ENCODE data around the gene KRTAP5-4. TPM values are rescaled to one million over a fixed set of nuclear protein-coding genes. Genes with fewer than 3 reads are reported as not detected.
"Not testable (repeated sequence)": the region's sequence is repeated elsewhere in the genome, so short reads cannot be mapped to it uniquely, and the experiment has no call there.

KRTAP5-4 gene
- total RNA-seq, 1 donor: not detected

GRCh38 chr11:1604711-1605110, 17.2 kb downstream of the KRTAP5-4 start:
- TF ChIP-seq CTCF (IDR thresholded peaks at IDR 0.05; ENCODE audit: insufficient read depth, low read depth, low read length): no peak
- no peak for DNase-seq (ENCODE audit: low read depth)
- no peak overlapping the region for H3K4me3 ChIP-seq (ENCODE audit: low read depth, low read length)

DNA sequence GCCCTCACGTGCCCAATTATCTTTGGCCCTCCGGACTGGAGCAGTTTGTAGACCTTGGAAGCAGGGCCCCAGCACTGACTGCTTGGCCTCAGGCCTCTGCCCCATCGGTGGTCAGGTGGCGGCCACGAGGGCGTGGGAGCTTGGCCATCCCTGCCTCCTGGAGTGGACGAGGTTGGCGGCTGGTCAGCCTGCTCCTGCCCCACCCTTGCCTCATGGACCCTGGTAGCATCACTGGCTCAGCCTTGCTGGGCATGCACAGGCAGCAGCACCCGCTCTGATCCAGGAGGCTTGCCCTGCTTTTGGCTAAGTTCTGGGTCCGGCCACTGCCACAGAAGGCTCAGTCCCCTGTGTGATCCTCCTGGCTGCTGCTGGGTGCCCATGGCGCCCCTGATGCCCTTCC, 17.8 kb downstream of the KRTAP5-4 start:
- no peak for TF ChIP-seq CTCF (IDR thresholded peaks at IDR 0.05; ENCODE audit: insufficient read depth, low read depth, low read length)
- no peak for DNase-seq (ENCODE audit: low read depth)
- no peak overlapping the region for H3K4me3 ChIP-seq (ENCODE audit: low read depth, low read length)

GRCh38 chr11:1603629-1604028, 18.3 kb downstream of the KRTAP5-4 start:
- TF ChIP-seq CTCF (IDR thresholded peaks at IDR 0.05; ENCODE audit: insufficient read depth, low read depth, low read length): no peak
- no peak for DNase-seq (ENCODE audit: low read depth)

GRCh38 chr11:1601663-1602062, 20.3 kb downstream of the KRTAP5-4 start:
- H3K4me3 ChIP-seq (ENCODE audit: low read depth, low read length): not testable (repeated sequence)

More at GRCh38 chr11:1603629-1604028, 18.3 kb downstream of the KRTAP5-4 start:
- H3K4me3 ChIP-seq (ENCODE audit: low read depth, low read length): no peak overlapping the region

GRCh38 chr11:1600626-1601025, 21.3 kb downstream of the KRTAP5-4 start:
- no peak for DNase-seq (ENCODE audit: low read depth)
- no peak overlapping the region for H3K4me3 ChIP-seq (ENCODE audit: low read depth, low read length)
- no peak for TF ChIP-seq CTCF (IDR thresholded peaks at IDR 0.05; ENCODE audit: insufficient read depth, low read depth, low read length)

More at GRCh38 chr11:1601663-1602062, 20.3 kb downstream of the KRTAP5-4 start:
- DNase-seq (ENCODE audit: low read depth): not testable (repeated sequence)

DNA sequence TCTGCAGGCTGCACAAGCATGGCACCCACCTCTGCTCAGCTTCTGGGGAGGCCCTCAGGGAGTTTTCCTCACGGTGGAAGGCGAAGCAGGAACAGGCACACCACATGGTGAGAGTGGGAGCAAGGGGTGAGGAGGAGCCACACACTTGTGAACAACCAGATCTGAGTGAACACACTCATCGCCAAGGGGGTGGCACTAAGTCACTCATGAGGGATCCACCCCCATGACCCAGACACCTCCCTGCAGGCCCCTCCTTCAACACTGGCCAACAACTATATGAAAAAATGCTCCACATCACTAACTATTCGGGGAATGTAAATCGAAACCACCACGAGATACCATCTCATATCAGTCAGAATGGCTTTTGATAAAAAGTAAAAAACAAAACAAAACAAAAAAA, 23.1 kb downstream of the KRTAP5-4 start:
- DNase-seq (ENCODE audit: low read depth): no peak
- no peak for TF ChIP-seq CTCF (IDR thresholded peaks at IDR 0.05; ENCODE audit: insufficient read depth, low read depth, low read length)
- no peak overlapping the region for H3K4me3 ChIP-seq (ENCODE audit: low read depth, low read length)

DNA sequence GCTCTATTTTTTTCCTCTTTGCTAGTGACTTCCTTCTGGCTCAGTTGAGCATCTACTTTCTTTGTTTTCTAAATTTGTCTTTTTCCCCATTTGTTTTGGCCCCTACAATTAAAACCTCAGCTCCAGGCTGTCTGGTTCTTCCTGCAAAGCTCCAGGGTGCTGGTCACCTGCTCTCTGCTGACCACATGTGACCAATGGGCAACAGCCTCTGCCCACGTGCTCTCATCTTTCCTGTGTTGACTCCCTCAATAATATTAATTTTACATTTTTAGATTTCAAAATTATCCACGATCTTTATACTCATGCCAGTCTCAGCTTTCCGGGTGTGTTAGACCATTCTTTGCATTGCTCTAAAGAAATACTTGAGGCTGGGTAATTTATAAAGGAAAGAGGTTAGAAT, 23.5 kb downstream of the KRTAP5-4 start:
- not testable (repeated sequence) for DNase-seq (ENCODE audit: low read depth); H3K4me3 ChIP-seq (ENCODE audit: low read depth, low read length)

DNA sequence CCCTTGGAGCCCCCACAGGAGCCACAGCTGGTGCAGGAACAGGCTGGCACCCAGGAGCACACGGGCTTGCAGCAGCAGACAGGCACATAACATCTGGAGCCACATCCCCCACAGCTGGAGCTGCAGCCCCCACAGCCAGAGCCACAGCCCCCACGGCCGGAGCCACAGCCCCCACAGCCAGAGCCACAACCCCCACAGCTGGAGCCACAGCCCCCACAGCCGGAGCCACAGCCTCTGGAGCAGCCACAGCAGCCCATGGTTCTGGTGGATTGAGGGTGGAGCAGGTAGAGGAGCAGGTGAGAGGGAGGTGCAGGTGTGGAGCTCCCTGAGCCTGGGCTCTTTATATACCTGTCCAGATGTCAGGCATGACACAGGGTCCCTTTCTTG, 24.0 kb downstream of the KRTAP5-4 start, which contains the start of gene KRTAP5-2:
TSS of gene KRTAP5-2 (minus strand) at position 301 of the 387 bp plus-strand sequence. CDS start at position 257, 44 bp downstream.
- no peak for TF ChIP-seq CTCF (IDR thresholded peaks at IDR 0.05; ENCODE audit: insufficient read depth, low read depth, low read length)
- H3K4me3 ChIP-seq (ENCODE audit: low read depth, low read length): no peak within 1 kb of the TSS
- no peak for DNase-seq (ENCODE audit: low read depth)

Data from fibroblast of villous mesenchyme (primary cell).